Activated T-cell treated with anti-CD3 and anti-CD28 coated beads, Interleukin-2, amount 50 U/mL, for 1 hour (primary cell): ENCODE results near the gene SEC14L6.
"Not testable (repeated sequence)": the region's sequence is repeated elsewhere in the genome, so short reads cannot be mapped to it uniquely, and the experiment has no call there.

Source experiments
- DNase-seq: peaks from one replicate; pipeline ENCODE4 v3.0.0-alpha.2; 2020

The SEC14L6 gene

DNA sequence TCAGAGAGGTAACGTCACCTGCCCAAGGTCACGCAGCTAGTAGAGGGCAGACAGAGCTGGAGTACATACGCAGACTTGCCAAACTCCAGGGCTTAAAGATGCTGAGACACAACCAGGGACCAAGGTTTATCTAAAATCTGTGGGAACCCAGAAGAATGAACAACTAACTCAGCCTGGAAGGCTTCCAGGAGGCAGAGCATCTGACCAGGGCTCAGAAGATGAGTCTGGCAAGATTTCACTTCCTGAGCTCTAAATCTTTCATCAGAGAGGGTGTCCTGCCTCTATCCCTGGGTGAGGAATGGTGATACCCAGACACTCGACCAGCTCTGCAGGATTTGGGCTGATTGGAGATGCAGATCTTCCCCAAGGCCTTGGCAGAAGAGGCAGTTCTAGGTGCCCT, 18.8 kb upstream of the SEC14L6 start:
- DNase-seq, result no peak

DNA sequence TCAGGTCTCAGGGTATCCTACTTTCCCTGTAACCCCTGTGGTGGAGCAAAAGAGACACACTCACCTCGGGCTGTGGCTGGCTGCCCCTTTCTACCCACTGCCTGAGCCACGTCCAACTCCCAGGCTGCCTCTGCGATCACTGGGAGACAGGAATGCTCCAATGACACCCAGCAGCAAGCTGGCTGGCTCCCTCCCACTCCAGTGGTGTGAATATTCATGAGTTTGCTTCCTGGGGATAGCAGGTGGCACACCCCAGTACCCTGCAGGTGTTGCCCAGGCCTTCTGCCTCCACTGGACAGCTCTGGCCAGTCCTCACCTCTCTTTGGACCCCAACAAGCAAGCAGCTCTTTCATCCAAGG, 18.2 kb upstream of the SEC14L6 start:
- no peak for DNase-seq

DNA sequence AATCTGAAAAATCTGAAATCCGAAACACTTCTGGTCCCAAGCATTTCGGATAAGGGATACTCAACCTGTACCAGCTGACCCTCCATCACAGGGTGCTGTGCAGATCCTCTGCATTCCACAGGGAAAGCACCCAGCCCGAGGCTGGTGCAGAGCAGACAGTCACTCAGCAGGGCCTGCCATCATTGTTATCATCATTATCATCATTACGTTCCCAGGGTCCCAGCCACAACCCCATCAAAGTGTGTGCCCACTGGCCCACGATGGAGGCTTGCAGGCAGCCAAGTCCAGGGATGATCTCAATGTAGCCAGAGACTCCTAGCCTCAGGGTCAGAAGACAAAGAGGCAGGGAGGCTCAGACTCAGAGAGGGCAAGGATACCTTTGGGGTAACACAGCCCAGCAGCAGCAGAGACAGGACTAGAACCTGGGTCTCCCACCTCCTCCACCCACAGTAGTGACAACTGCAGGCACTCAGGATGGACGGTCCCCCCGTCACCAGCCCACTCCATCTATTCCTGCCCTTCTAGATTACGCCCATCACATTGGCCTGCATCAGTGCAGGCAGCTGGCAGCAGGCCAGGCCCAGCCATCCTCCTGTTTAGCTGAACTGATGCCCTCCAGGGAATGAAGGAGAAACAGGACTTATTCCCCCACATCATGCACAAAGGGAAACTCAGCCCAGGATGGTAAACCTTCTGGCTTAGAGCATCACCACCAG, 17.7 kb upstream of the SEC14L6 start:
- no peak for DNase-seq

DNA sequence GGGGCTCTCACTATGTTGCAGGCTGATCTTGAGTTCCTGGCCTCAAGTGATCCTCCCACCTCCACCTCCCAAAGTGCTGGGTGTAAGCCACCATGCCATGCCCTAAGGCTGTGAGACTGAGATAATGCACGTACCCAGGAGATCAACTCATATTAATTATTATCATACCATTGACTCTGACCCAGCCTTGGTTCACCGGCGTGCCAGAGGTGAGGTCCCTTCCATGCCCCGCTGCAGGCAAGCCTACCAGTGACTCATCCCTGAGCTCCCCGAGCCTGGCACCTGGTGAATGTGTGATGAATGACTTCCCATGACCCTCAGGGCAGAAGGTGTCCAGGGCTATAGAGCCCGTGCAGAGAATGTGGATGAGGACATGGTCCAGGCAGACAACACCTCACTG, 15.8 kb upstream of the SEC14L6 start:
- no peak for DNase-seq

DNA sequence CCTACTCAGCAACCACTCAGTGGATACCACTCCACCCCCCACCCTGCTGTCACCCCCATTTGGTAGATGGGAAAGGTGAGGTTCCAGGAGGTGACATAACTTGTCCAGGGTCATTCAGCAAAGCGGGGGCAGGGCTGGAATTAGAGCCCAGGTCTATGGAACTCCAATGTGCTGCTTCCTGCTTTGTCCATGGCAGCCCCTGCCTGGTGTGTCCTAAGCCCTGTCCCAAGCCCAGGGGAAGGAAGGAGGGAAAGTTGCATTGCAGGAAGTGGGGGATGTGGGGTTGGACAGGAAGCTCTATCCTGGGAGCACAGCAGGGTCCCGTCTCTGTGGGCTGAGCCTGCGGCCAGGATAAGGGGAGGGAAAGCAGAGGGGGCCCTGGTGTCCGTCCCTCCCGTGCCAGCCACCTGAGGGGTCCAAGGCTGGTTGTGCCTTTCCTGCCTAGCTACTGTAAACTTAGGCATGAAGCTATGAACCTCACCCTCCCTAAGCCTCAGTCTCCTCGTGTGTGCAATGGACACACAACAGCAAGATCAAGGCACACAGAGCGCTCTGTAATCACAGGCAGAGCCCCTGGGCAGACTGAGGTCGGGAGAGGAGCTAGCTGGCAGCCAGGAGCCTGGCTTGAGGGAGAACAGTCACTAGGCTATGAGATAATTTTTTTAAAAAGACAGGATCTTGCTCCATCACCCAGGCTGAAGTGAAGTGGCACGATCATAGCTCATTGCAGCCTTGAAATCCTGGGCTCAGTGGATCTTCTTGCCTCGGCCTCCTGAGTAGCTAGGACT, 15.1 kb upstream of the SEC14L6 start:
- DNase-seq, result no peak

DNA sequence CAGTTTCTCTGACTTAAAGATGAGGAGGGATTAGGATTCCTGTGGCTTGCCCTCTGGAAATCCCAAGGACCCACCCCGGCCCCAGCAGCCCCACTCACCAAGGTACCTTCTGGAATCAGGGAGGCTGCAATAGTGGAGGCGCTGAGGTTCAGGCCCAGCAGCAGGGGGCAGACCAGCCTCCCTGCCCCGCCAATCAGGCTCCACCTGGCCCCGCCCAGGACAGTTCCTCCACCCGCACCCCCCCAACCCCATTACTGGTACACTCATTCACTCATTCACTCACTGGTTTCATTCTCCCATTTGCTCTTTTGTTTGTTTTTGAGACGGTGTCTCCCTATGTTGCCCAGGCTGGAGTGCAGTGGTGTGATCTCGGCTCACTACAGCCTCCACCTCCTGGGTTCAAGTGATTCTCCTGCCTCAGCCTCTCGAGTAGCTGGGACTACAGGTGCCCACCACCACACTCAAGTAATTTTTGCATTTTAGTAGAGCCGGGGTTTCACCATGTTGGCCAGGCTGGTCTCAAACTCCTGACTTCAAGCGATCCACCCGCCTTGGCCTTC, 14.2 kb upstream of the SEC14L6 start:
- not testable (repeated sequence) for DNase-seq

DNA sequence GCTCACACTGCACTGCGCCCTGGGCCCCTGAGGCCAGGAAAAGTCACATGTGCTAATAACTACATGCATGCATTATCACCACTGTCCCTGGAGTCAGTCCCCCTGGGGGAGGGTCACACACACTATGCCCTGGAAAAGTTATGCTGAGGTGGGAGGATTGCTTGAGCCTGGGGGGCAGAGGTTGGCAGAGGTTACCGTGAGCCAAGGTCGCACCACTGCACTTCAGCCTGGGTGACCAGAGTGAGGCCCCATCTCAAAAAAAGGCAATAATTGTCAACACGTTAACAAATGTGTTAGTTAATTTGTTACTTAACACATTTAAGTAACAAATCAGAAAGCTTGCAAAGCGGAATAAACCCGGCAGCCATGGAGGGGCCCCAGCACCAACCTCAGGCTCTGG, 13.3 kb upstream of the SEC14L6 start:
- DNase-seq, result no peak

DNA sequence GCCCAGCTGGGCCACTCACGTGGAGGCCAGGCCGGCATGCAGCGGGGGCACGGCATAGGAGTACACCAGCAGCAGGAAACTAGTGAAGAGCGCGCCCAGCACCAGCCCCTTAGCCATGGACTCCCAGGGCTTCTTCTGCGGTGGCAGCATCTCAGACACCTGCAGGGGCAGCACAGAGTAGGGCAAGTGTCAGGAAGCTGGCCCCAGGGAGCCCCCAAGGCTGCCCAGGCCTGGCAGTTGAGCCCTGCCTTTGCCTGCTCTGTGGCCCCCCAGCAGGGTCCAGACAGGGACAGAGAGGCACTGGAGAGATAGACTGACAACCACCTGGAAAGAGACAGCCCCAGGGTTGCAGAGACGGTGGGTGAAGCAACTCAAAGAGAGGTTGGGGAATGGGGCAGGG, 10.7 kb upstream of the SEC14L6 start:
- no peak for DNase-seq

DNA sequence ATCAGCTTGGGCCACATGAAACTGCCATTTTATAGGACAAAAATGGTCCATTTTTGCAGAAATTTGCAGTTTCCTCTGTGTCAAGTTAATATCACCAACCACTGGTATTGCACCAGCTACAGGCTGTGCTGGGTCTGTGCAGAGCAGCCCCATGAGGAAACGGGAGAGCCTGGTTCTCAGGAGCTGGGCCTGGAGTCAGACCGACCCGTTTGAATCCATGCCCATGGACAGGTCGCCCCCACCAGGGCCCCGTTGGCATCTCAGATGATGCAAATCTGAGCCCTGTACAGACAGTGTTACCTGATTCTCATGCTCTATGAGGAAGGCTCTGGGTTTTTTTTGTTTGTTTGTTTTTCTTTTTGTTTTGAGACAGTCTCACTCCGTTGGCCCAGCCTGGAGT, 9.8 kb upstream of the SEC14L6 start:
- DNase-seq, result no peak

DNA sequence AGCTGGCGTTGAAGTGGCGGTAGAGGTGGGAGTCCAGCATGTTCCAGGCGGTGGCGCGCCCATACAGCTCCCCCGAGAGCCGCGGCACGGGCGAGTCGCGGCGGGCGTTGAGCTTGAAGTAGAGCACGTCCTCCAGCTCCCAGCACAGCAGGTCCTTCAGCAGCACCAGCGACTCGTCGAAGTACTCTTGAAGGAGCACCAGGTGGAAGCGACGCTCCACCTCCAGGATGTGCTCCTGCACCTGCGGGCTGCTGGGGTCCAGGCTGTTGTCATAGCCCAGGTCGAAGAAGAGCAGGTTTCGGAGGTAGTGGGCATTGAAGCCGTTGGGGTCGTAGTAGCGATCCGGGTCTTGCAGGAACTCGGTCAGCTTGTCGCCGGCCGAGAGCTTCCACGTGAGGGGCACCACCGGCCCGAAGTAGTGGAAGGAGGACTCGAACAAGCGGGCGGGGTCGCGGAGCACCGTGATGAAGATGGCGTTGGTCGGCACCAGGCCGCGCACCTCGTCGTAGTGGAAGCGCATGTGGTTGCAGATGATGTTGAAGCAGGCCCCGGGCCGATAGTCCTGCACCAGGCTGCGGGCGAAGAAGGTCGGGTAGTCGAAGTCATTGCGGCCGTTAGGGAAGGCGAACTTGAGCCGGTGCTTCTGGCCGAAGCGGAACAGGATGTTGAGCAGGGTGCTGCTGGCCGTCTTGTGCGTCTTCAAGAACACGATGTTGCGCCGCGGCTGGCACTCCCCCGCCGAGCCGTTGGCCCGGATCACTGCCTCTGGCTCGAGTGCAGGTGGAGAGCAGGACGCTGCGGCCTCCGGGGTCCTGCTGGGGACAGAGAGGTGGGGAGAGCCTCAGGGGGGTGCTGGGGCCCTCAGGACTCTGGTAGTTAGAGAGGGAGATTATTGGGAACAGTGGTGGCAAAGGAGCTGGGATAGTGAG, 9.0 kb upstream of the SEC14L6 start:
- no peak for DNase-seq

DNA sequence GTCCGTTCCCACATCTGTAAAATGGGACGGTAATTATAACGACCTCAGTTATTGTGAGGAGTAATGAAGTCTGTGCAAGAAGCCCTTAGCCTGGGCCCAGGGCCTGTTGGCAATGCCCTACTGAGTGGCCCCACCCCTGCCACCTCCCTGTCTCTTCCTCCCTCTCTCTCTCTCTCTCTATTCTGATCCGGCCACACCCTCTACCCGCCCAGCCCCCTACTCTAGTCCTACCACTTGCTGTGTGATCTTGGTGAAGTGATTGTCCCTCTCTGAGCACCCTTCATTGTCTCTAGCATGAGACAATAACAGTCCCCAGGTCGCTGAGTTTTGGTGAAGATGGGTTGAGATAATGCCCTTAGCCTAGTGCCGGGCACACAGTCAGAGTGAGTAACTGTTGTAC, 7.4 kb upstream of the SEC14L6 start:
- DNase-seq, result no peak

DNA sequence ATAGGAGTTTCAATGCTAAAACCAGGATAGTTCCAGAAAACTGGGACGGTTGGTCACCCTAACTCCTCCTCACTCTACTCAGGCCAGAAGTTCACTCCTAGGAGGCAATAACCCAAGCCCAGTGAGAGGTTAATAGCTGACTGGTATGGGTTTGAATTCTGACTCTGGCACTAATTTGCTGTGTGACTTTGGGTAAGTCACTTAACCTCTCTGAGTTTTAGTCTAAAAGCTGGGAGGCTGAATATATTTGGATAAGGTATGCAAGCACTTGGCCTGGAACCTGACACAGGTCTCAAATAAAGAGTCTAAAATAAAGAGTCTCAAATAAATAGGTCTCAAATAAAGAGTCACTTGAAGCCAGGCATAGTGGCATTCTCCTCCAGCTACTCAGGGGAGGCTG, 6.2 kb upstream of the SEC14L6 start:
- DNase-seq, result no peak

DNA sequence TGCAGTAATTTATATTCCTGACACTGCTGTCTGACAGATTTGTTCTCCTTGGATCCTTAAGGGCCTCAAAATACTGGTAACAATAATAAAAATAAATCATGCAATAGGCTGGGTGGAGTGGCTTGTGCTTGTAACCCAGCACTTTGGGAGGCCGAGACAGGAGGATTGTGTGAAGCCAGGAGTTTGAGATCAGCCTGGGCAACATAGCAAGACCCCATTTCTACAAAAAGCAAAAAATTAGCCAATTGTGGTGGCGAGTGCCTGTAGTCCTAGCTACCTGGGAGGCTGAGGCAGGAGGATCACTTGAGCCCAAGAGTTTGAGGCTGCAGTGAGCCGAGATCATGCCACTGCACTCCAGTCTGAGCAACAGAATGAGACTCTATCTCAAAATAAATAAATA, 5.3 kb upstream of the SEC14L6 start:
- DNase-seq, result not testable (repeated sequence)

DNA sequence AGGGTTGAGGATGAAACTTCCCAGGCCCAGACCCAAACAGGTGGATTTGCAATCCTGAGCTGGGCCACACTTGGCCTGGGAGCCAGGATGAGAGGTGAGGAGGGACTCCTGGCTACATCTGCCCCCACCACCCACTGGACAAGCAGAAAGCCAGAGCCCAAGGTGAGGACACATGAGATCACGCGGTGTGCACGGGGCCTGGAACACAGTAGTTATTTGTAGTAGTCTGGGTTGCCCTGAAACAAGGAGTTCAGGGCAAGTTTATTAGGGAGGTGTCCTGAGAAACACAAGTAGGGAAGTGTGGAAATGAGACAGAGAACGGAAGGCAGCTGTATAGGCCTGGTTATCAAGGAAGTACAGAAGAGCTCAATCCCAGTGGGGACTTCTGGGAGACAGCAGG, 647 bp upstream of the SEC14L6 start:
- no peak for DNase-seq

DNA sequence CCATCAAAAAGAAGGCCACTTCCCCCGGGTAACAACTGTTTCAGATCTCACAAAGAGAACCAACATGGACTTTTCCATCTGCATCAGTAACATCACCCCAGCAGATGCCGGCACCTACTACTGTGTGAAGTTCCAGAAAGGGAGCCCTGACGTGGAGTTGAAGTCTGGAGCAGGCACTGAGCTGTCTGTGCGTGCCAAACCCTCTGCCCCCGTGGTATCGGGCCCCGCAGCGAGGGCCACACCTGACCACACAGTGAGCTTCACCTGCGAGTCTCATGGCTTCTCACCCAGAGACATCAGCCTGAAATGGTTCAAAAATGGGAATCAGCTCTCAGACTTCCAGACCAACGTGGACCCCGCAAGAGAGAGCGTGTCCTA, 3.7 kb downstream of the SEC14L6 start:
- no peak for DNase-seq

DNA sequence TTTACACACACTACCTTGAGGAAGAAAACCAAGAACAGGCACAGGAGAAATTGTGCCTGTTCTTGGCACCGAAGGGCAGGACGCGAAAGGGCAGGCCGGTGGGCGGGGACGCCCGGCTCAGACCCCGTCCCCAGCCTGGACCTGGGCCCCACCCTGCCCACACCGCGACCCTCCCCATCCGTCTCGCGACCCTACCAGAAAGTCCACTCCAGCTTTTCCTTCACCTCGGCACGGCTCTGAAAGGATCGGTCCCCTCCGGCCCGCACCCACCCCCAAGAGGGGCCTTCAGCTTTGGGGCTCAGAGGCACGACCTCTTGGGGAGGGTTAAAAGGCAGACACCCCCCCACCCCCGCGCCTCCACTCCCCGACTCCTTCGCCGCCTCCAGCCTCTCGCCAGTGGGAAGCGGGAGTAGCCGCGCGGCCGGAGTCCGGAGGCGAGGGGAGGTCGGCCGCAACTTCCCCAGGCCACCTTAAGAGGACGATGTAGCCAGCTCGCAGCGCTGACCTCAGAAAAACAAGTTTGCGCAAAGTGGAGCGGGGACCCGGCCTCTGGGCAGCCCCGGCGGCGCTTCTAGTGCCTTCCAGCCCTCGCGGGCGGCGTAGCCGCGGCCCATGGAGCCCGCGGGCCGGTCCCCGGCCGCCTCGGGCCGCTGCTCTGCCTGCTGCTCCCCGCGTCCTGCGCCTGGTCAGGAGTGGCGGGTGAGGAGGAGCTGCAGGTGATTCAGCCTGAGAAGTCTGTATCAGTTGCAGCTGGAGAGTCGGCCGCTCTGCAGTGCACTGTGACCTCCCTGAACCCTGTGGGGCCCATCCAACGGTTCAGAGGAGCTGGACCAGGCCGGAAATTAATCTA, 4.4 kb downstream of the SEC14L6 start:
- no peak for DNase-seq

DNA sequence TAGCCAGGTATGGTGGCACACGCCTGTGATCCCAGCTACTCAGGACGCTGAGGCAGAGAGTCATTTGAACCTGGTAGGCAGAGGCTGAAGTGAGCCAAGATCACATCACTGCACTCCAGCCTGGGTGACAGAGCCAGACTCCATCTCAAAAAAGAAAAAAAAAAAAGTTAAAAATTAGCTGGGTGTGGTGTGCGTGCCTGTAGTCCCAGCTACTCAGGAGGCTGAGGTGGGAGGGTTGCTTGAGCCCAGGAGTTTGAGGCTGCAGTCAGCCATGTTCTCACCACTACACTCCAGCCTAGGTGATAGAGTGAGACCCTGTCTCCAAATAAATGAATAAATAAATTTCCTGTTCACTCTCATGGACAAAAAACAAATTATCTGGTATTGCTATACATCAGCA, 5.0 kb downstream of the SEC14L6 start:
- DNase-seq, result not testable (repeated sequence)

DNA sequence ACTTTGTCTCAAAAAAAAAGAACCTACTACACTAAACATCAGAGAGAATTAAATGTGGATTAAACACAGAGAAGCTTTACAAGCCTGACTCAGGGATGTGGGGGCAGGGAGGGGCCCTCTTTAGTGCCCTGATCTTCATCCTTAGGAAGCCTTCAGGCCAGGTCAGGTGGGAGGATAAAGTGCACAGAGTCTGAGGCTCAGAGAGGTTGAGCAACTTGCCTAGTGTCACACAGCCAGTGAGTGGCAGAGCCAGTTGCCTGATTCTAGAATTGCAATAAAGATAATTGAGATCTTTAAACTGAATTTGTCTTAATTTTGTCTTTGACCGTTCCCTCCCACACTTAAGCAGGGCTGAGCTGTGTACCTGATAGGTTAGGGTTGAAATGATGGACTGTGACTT, 7.2 kb downstream of the SEC14L6 start:
- no peak for DNase-seq

DNA sequence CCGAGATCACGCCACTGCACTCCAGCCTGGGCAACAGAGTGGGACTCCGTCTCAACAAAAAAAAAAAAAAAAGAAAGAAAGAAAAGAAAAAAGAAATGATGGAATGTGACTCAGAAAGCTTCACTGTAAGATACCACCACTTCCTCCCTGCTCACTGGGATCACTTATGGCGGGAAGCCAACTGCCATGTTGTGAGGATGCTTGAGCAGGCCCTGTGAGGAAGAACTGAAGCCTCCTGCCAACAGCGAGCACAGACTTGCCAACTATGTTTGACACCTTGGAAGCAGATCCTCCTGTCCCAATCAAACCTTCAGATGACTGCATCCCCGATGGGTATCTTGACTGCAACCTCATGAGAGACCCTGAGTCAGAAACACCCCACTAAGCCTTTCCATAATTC, 8.3 kb downstream of the SEC14L6 start:
- DNase-seq, result no peak

DNA sequence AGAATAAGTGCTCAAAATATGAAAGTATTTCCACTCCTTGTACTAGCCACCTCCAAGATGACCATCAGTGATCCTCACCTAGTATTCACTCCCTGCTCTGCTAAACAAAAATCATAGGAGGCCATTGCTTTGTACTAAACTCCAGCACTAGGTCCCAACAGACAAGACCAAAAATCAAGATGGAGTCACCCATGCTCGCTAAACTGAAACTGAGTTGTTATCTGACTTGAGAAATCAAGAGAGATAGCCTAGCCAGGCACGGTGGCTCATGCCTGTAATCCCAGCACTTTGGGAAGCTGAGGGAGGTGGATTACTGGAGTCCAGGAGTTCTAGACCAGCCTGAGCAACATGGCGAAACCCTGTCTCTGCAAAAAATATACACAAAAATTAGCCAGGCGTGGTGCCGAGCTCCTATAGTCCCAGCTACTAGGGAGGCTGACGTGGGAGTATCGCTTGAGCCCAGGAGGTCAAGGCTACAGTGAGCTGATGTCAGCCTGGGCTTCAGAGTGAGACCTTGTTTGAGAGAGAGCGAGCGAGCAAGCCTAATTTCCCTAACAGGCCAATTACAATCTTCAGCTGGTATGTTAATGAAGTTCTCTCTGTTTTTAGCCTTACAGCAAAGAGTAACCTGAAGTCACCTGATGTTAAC, 9.3 kb downstream of the SEC14L6 start:
- no peak for DNase-seq

DNA sequence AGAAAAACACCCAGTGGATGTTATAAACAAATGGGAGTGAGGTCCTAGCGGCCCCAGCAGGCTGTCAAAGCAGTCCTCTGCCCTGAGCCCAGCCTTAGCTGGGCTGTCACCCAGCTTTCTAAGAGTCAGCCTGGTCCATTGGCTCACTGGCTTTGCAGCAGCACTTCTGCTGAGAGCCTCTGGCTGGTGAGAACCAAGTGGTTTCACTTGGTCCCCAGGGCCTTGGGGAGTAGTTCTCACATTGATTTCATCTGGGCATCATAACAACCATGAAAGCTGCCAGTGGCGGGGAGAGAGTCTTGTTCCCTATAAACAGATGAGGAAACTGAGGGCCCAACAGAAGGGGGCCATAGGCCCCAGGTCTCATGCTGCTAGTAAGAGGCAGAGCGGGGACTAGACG, 11.4 kb downstream of the SEC14L6 start:
- no peak for DNase-seq
